ENCODE measurements around the gene TEX9.
"Not testable (repeated sequence)": the region's sequence is repeated elsewhere in the genome, so short reads cannot be mapped to it uniquely, and the experiment has no call there.

The TEX9 gene

DNA sequence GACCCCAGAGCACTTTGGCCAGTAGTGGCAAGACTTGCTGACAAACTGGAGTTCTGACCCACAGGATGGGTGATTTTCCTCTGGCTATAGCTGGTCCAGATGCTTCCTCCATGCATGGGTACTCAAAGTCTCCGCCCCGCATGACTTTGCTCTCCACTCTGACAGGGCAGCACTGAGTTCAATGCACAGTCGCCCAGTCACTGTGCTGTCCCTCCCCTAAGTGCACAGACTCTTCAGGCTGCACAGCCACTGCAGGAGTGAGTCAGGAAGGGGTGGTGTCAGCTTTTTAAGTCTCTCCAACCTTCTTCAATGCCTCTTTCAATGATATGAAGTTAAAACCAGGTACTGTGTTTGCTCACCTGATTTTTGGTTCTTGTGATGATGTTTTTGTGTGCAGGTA lies 17.8 kb downstream of the TEX9 start:
- DNase-seq (ENCODE audit: low read depth), result no peak
- TF ChIP-seq, protein P1, sequence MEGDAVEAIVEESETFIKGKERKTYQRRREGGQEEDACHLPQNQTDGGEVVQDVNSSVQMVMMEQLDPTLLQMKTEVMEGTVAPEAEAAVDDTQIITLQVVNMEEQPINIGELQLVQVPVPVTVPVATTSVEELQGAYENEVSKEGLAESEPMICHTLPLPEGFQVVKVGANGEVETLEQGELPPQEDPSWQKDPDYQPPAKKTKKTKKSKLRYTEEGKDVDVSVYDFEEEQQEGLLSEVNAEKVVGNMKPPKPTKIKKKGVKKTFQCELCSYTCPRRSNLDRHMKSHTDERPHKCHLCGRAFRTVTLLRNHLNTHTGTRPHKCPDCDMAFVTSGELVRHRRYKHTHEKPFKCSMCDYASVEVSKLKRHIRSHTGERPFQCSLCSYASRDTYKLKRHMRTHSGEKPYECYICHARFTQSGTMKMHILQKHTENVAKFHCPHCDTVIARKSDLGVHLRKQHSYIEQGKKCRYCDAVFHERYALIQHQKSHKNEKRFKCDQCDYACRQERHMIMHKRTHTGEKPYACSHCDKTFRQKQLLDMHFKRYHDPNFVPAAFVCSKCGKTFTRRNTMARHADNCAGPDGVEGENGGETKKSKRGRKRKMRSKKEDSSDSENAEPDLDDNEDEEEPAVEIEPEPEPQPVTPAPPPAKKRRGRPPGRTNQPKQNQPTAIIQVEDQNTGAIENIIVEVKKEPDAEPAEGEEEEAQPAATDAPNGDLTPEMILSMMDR (conservative IDR thresholded peaks at IDR 0.05; ENCODE audit: control insufficient read depth, insufficient read depth, low read depth, low read length), result no peak

DNA sequence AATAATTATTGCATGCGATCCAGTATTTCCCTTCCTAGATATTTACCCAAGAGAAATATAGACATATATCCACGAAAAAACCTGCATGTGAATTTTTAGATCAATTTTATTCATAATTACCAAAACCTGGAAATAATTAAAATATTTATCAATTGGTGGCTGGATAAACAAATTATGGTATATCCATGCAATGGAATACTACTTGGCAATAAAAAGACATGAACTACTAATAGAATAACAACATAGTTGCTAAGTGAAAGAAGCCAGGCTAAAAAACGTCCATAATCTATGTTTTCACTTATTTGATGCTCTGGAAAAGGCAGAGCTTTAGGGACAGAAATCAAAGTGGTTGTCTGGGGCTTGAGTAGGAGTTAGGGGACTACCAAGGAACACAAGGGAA lies 20.7 kb downstream of the TEX9 start:
- no peak overlapping the region for H3K4me3 ChIP-seq (ENCODE audit: control insufficient read depth, low read depth, low read length)
- no peak for DNase-seq (ENCODE audit: low read depth)
- TF ChIP-seq, protein P1 (conservative IDR thresholded peaks at IDR 0.05; ENCODE audit: control insufficient read depth, insufficient read depth, low read depth, low read length), result no peak

More for the DNA sequence above, 17.8 kb downstream of the TEX9 start:
- no peak overlapping the region for H3K4me3 ChIP-seq (ENCODE audit: control insufficient read depth, low read depth, low read length)

DNA sequence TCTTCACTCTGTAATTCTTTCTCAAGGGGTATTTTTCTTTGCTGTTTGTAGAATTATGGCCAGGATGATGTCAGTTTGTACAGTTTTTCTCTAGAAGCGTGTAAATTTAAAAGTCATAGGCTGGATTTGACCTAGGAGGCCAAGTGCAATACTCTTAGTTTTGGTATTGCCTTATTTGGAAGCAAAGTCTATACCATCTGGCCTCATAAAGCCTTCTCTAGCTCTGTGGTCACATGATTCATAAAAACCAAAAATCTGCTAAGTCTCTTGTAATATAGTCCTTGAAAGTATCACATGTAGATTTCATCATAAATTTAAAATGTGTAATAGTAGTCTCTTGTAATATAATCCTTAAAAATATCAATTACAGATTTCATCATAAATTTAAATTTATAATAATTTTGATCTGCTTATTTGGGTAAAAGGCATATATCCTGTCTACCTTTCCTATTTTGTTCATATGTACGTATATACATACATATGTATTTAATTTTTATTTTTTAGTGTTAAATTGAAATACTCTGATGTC lies 25.6 kb downstream of the TEX9 start:
- DNase-seq (ENCODE audit: low read depth), result peak; percentile 36
- TF ChIP-seq, protein P1 (conservative IDR thresholded peaks at IDR 0.05; ENCODE audit: control insufficient read depth, insufficient read depth, low read depth, low read length), result no peak
- H3K4me3 ChIP-seq (ENCODE audit: control insufficient read depth, low read depth, low read length), result no peak overlapping the region

DNA sequence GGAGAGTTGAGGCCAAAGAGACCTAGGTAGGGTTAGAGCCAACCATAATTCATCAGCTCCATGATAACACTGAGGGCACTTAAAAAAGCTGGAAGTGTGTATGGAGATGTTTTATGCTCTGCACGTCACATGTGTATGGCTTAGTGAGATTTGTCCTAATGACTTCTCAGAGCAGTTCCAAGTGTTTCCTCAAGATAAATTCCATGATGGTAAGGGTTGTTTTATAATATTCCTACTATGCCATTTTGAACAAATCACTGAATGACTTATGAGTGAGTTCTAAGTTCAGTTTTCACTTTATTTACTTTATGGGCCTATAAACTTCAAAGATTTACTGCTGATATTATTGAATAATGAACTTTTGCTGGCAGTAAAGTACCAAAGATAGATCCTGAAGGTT lies 28.1 kb downstream of the TEX9 start:
- TF ChIP-seq, protein P1 (conservative IDR thresholded peaks at IDR 0.05; ENCODE audit: control insufficient read depth, insufficient read depth, low read depth, low read length), result no peak
- no peak for DNase-seq (ENCODE audit: low read depth)
- no peak overlapping the region for H3K4me3 ChIP-seq (ENCODE audit: control insufficient read depth, low read depth, low read length)

DNA sequence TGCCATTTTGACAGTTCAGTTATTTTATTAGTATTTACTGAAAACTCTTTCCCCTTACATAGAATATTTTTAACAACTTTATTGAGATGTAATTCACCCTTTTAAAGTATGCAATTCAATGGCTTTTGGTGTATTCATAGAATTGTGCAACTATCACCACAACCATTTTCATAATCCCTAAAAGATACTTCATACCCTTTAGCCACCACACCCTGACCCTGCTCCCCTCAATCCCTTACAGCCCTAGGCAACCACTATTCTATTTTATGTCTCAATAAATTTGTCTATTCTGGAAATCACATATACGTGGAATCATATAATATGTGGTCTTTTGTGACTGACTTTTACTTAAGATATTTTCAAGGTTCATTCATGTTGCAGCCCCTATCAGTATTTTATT lies 29.7 kb downstream of the TEX9 start:
- TF ChIP-seq, protein P1 (conservative IDR thresholded peaks at IDR 0.05; ENCODE audit: control insufficient read depth, insufficient read depth, low read depth, low read length), result no peak
- DNase-seq (ENCODE audit: low read depth), result no peak
- no peak overlapping the region for H3K4me3 ChIP-seq (ENCODE audit: control insufficient read depth, low read depth, low read length)

DNA sequence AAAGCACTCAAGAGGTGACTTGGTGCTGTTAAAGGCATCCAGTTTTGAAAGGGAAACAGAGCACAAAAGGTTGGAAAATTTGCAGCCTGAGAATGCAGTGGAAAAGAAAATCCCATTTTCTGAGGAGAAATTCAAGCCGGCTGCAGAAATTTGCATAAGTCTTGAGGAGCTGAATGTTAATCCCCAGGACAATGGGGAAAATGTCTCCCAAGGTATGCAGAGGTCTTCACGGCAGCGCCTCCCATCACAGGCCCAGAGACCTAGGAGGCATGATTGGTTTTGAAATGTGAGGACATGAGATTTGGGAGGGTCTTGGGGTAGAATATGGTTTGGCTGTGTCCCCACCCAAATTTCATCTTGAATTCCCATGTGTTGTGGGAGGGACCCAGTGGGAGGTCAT lies 32.1 kb downstream of the TEX9 start:
- not testable (repeated sequence) for H3K4me3 ChIP-seq (ENCODE audit: control insufficient read depth, low read depth, low read length); DNase-seq (ENCODE audit: low read depth)

DNA sequence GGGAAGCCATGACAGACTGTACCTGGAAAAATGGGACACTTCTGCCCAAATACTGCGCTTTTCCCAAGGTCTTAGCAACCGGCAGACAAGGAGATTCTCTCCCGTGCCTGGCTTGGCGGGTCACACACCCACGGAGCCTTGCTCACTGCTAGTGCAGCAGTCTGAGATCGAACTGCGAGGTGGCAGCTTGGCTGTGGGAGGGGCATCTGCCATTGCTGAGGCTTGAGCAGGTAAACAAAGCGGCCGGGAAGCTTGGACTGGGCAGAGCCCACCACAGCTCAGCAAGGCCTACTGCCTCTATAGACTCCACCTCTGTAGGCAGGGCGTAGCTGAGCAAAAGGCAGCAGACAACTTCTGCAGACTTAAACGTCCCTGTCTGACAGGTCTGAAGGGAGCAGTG lies 34.0 kb downstream of the TEX9 start:
- not testable (repeated sequence) for H3K4me3 ChIP-seq (ENCODE audit: control insufficient read depth, low read depth, low read length); DNase-seq (ENCODE audit: low read depth)

DNA sequence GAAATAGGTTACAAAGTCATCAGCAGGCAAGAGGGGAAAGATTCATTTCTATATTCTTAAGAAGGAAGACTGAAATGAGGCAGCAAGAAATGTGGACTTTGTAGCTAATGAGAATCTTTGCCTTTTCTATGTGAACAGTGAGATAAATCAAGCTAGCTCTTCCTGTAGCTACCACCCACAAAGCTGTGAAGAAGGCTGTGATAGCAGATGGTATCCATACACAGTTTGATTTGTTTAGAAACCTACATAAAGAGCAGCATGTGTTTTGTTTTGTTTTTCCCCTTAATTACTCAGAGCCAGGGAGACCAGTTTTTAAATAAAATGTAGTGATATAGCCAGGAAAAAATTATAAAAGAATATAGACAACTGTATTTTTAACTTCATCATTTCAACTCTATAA lies 45.5 kb downstream of the TEX9 start:
- H3K4me3 ChIP-seq (ENCODE audit: control insufficient read depth, low read depth, low read length), result no peak overlapping the region
- DNase-seq (ENCODE audit: low read depth), result no peak
- TF ChIP-seq, protein P1 (conservative IDR thresholded peaks at IDR 0.05; ENCODE audit: control insufficient read depth, insufficient read depth, low read depth, low read length), result no peak
